ENCODE measurements around the gene CLEC3B. TPM values are rescaled to one million over a fixed set of nuclear protein-coding genes. Genes with fewer than 3 reads are reported as not detected.
A peak's percentile ranks its signal among the peaks of the same experiment; 100 is the strongest.
"Not testable (repeated sequence)": the region's sequence is repeated elsewhere in the genome, so short reads cannot be mapped to it uniquely, and the experiment has no call there.

CLEC3B gene
- total RNA-seq, 1 donor from 2014 or later = 80.8 TPM

DNA sequence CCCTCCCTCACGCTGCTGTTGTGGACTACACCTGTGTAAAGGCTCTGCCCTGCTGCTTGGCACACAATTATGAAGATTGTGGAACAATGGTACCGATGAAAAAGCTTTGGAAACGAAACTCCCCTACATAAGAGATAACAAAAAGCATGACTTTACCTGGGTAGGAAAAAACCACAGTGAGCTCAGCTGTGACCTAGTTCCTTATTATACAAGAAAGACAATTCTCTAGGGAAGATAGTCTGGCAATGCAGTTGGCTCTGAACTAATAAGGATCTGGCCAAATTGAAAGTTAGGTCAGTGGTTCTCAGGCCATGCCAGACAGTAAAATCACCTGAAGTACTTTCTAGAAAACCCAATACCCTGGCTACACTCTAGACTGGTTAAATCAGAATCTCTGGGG lies 16.1 kb downstream of the CLEC3B start:
- intact Hi-C loops (cut with micrococcal nuclease) = loop anchor here (10.0 kb wide), 1 partner anchor 463 kb away; no protein-coding TSS in a partner anchor
- Histone ChIP-seq H3K36me3 (no peaks in the 10 kb centered on the region), H3K4me1 (peaks cover 5% of the 10 kb centered on the region), H3K9me3 (replicated peaks) (no peaks in the 10 kb centered on the region), H3K27me3 (ENCODE audit: low read depth) (no peaks in the 10 kb centered on the region), H3K4me3 (no peak overlapping the region), H3K27ac (replicated peaks) (no peak overlapping the region)
- DNase-seq = no peak
- TF ChIP-seq, protein P1, sequence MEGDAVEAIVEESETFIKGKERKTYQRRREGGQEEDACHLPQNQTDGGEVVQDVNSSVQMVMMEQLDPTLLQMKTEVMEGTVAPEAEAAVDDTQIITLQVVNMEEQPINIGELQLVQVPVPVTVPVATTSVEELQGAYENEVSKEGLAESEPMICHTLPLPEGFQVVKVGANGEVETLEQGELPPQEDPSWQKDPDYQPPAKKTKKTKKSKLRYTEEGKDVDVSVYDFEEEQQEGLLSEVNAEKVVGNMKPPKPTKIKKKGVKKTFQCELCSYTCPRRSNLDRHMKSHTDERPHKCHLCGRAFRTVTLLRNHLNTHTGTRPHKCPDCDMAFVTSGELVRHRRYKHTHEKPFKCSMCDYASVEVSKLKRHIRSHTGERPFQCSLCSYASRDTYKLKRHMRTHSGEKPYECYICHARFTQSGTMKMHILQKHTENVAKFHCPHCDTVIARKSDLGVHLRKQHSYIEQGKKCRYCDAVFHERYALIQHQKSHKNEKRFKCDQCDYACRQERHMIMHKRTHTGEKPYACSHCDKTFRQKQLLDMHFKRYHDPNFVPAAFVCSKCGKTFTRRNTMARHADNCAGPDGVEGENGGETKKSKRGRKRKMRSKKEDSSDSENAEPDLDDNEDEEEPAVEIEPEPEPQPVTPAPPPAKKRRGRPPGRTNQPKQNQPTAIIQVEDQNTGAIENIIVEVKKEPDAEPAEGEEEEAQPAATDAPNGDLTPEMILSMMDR (IDR thresholded peaks at IDR 0.05; ENCODE audit: borderline replicate concordance) = no peak

DNA sequence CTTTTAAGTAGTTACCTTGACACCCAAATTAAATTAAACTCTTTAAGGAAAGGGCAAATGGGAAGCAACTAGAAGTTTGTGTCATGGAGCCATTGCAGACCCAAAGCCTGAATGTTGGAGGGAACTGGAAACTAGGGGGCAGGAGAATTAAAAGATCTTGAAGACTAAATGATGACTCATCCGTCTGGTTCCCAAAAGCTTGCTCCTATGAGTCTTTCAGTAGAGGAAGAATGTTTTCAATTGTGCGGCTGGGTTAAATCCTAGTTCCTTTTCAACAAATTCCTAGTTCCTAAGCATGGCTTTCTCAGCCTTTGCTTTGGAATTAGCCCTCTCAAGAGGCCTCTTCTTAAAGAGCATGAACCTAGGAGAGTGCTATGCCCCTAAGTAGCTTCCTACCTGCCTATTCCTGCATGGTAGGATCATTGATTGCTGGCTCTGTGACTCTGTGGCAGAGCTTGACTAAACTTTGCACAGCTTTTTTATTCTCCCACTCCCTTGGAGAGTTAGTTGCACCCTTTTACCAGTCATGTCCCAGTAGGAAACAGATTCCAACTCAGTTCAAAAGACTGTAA lies 17.7 kb downstream of the CLEC3B start:
- H3K4me1 ChIP-seq = no peaks in the 10 kb centered on the region
- intact Hi-C loops (cut with micrococcal nuclease) = loop anchor here (10.0 kb wide), 1 partner anchor 461 kb away; no protein-coding TSS in a partner anchor
- H3K9me3 ChIP-seq (replicated peaks) = no peaks in the 10 kb centered on the region
- TF ChIP-seq, protein P1 (IDR thresholded peaks at IDR 0.05; ENCODE audit: borderline replicate concordance) = no peak
- H3K27me3 ChIP-seq (ENCODE audit: low read depth) = no peaks in the 10 kb centered on the region
- peak overlapping the region; percentile 6 for H3K27ac ChIP-seq (replicated peaks)
- no peak overlapping the region for H3K4me3 ChIP-seq
- H3K36me3 ChIP-seq = no peaks in the 10 kb centered on the region
- DNase-seq = no peak

- intact Hi-C loops (cut with micrococcal nuclease) = loop anchor here (10.0 kb wide), 1 partner anchor 457 kb away; no protein-coding TSS in a partner anchor
These were observed 22.1 kb downstream of the CLEC3B start for GRCh38 chr3:45048244-45048643.

GRCh38 chr3:45049807-45050206 lies 23.7 kb downstream of the CLEC3B start:
- TF ChIP-seq, protein P1 (IDR thresholded peaks at IDR 0.05; ENCODE audit: borderline replicate concordance) = no peak
- intact Hi-C loops (cut with micrococcal nuclease) = loop anchor here (10.0 kb wide), 1 partner anchor 455 kb away; no protein-coding TSS in a partner anchor
- Histone ChIP-seq H3K4me1 (no peaks in the 10 kb centered on the region), H3K9me3 (replicated peaks) (no peaks in the 10 kb centered on the region), H3K4me3 (no peak overlapping the region), H3K27ac (replicated peaks) (no peak overlapping the region), H3K27me3 (ENCODE audit: low read depth) (no peaks in the 10 kb centered on the region), H3K36me3 (no peaks in the 10 kb centered on the region)
- no peak for DNase-seq

More at GRCh38 chr3:45048244-45048643, 22.1 kb downstream of the CLEC3B start:
- TF ChIP-seq, protein P1 (IDR thresholded peaks at IDR 0.05; ENCODE audit: borderline replicate concordance) = no peak
- Histone ChIP-seq H3K36me3 (no peaks in the 10 kb centered on the region), H3K27ac (replicated peaks) (no peak overlapping the region), H3K4me3 (no peak overlapping the region), H3K4me1 (no peaks in the 10 kb centered on the region), H3K27me3 (ENCODE audit: low read depth) (no peaks in the 10 kb centered on the region), H3K9me3 (replicated peaks) (no peaks in the 10 kb centered on the region)
- no peak for DNase-seq

DNA sequence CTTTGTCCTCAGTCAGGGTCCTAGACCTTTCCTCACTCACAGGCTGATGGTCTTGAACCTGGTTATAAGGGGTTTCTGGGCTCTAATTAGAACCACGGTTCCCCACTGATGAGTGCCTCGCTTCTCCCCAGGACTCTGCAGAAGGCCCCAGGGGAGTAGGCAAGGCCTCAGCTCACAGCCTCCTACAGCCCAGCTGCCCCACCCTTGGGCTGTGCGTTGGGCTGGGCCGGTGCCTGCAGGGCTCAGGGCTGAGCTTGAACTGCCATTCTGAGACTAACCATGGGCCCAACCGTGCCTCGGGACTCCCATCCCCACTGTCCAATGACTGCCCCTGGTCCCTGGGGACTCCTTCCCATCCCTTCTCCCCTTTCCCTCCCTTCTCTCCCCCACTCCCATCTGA lies 25.6 kb downstream of the CLEC3B start:
- no peak for DNase-seq
- Histone ChIP-seq H3K4me1 (peaks cover 11% of the 10 kb centered on the region), H3K27me3 (ENCODE audit: low read depth) (no peaks in the 10 kb centered on the region), H3K27ac (replicated peaks) (no peak overlapping the region), H3K36me3 (no peaks in the 10 kb centered on the region), H3K4me3 (no peak overlapping the region), H3K9me3 (replicated peaks) (no peaks in the 10 kb centered on the region)
- TF ChIP-seq, protein P1 (IDR thresholded peaks at IDR 0.05; ENCODE audit: borderline replicate concordance) = no peak
- intact Hi-C loops (cut with micrococcal nuclease) = no loop called here

DNA sequence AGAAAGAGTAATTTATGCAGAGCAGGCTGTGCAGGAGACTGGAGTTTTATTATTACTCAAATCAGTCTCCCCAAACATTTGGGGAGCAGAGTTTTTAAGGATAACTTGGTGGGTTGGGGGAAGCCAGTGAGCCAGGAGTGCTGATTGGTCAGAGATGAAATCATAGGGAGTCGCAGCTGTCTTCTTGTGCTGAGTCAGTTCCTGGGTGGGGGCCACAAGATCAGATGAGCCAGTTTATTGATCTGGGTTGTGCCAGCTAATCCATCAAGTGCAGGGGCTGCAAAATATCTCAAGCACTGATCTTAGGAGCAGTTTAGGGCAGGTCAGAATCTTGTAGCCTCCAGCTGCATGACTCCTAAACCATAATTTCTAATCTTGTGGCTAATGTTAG lies 27.7 kb downstream of the CLEC3B start:
- H3K4me3 ChIP-seq; DNase-seq; intact Hi-C loops (cut with micrococcal nuclease); H3K9me3 ChIP-seq (replicated peaks); H3K27ac ChIP-seq (replicated peaks); H3K36me3 ChIP-seq; H3K27me3 ChIP-seq (ENCODE audit: low read depth): not testable (repeated sequence)
- peaks cover 23% of the 10 kb centered on the region for H3K4me1 ChIP-seq
